Measurements from ENCODE around the gene SV2C.

SV2C gene

GRCh38 chr5:76384189-76384588 is 301.0 kb downstream of the SV2C start:
- ATAC-seq (replicated peaks; ENCODE audit: extremely low read depth, poor library complexity, severe bottlenecking) (peak; percentile 21), DNase-seq (ENCODE audit: low spot score in 2 of 2) (no peak)
- Mint-ChIP-seq H3K4me1 (peaks cover 42% of the 10 kb centered on the region), H3K9me3 (no peaks in the 10 kb centered on the region), H3K36me3 (ENCODE audit: insufficient read depth) (peaks cover 1% of the 10 kb centered on the region), H3K27ac (ENCODE audit: low read depth) (peak overlapping the region; percentile 63), H3K4me3 (peak overlapping the region; percentile 55), H3K27me3 (no peaks in the 10 kb centered on the region)

GRCh38 chr5:76384705-76385104 is 301.5 kb downstream of the SV2C start:
- Mint-ChIP-seq H3K27me3 (no peaks in the 10 kb centered on the region), H3K36me3 (ENCODE audit: insufficient read depth) (peaks cover 1% of the 10 kb centered on the region), H3K4me1 (peaks cover 41% of the 10 kb centered on the region), H3K9me3 (no peaks in the 10 kb centered on the region), H3K4me3 (no peak overlapping the region), H3K27ac (ENCODE audit: low read depth) (no peak overlapping the region)
- ATAC-seq (replicated peaks; ENCODE audit: extremely low read depth, poor library complexity, severe bottlenecking) = peak; percentile 66
- DNase-seq (ENCODE audit: low spot score in 2 of 2) = no peak

GRCh38 chr5:76385540-76385939 is 302.4 kb downstream of the SV2C start:
- Mint-ChIP-seq H3K36me3 (ENCODE audit: insufficient read depth) (peaks cover 1% of the 10 kb centered on the region), H3K27ac (ENCODE audit: low read depth) (no peak overlapping the region), H3K4me1 (peaks cover 45% of the 10 kb centered on the region), H3K9me3 (no peaks in the 10 kb centered on the region), H3K4me3 (no peak overlapping the region), H3K27me3 (no peaks in the 10 kb centered on the region)
- no peak for DNase-seq (ENCODE audit: low spot score in 2 of 2)
- ATAC-seq (replicated peaks; ENCODE audit: extremely low read depth, poor library complexity, severe bottlenecking) = no peak

- Mint-ChIP-seq H3K27ac (ENCODE audit: low read depth) (no peak overlapping the region), H3K27me3 (no peaks in the 10 kb centered on the region), H3K4me3 (no peak overlapping the region), H3K36me3 (ENCODE audit: insufficient read depth) (peaks cover 1% of the 10 kb centered on the region), H3K9me3 (no peaks in the 10 kb centered on the region), H3K4me1 (peaks cover 48% of the 10 kb centered on the region)
- ATAC-seq (replicated peaks; ENCODE audit: extremely low read depth, poor library complexity, severe bottlenecking) (no peak), DNase-seq (ENCODE audit: low spot score in 2 of 2) (no peak)
Observed at GRCh38 chr5:76386360-76386759, 303.2 kb downstream of the SV2C start.

- H3K36me3 Mint-ChIP-seq (ENCODE audit: insufficient read depth) = peaks cover under 1% of the 10 kb centered on the region
- H3K4me1 Mint-ChIP-seq = peaks cover 53% of the 10 kb centered on the region
- no peak overlapping the region for H3K4me3 Mint-ChIP-seq
- H3K27me3 Mint-ChIP-seq = no peaks in the 10 kb centered on the region
- no peak for ATAC-seq (replicated peaks; ENCODE audit: extremely low read depth, poor library complexity, severe bottlenecking)
- DNase-seq (ENCODE audit: low spot score in 2 of 2) = no peak
- H3K27ac Mint-ChIP-seq (ENCODE audit: low read depth) = no peak overlapping the region
- no peaks in the 10 kb centered on the region for H3K9me3 Mint-ChIP-seq
Observed at GRCh38 chr5:76388236-76388635, 305.1 kb downstream of the SV2C start.

GRCh38 chr5:76388791-76389512 is 305.8 kb downstream of the SV2C start:
- Mint-ChIP-seq H3K36me3 (ENCODE audit: insufficient read depth) (no peaks in the 10 kb centered on the region), H3K9me3 (no peaks in the 10 kb centered on the region), H3K4me1 (peaks cover 51% of the 10 kb centered on the region), H3K27ac (ENCODE audit: low read depth) (no peak overlapping the region), H3K27me3 (no peaks in the 10 kb centered on the region), H3K4me3 (no peak overlapping the region)
- ATAC-seq (replicated peaks; ENCODE audit: extremely low read depth, poor library complexity, severe bottlenecking) (no peak), DNase-seq (ENCODE audit: low spot score in 2 of 2) (no peak)

- H3K27me3 Mint-ChIP-seq = no peaks in the 10 kb centered on the region
- H3K36me3 Mint-ChIP-seq (ENCODE audit: insufficient read depth) = no peaks in the 10 kb centered on the region
- peaks cover 52% of the 10 kb centered on the region for H3K4me1 Mint-ChIP-seq
- no peak overlapping the region for H3K27ac Mint-ChIP-seq (ENCODE audit: low read depth)
- DNase-seq (ENCODE audit: low spot score in 2 of 2) (no peak), ATAC-seq (replicated peaks; ENCODE audit: extremely low read depth, poor library complexity, severe bottlenecking) (no peak)
- H3K4me3 Mint-ChIP-seq = no peak overlapping the region
- no peaks in the 10 kb centered on the region for H3K9me3 Mint-ChIP-seq
Observed at GRCh38 chr5:76389513-76390154, 306.5 kb downstream of the SV2C start.

- Mint-ChIP-seq H3K27ac (ENCODE audit: low read depth) (peak overlapping the region; percentile 61), H3K27me3 (no peaks in the 10 kb centered on the region), H3K4me3 (peak overlapping the region; percentile 23), H3K9me3 (no peaks in the 10 kb centered on the region), H3K4me1 (peaks cover 50% of the 10 kb centered on the region), H3K36me3 (ENCODE audit: insufficient read depth) (no peaks in the 10 kb centered on the region)
- DNase-seq (ENCODE audit: low spot score in 2 of 2) = no peak
- ATAC-seq (replicated peaks; ENCODE audit: extremely low read depth, poor library complexity, severe bottlenecking) = peak; percentile 38
Observed at GRCh38 chr5:76391014-76391413, 307.8 kb downstream of the SV2C start.

- Mint-ChIP-seq H3K9me3 (no peaks in the 10 kb centered on the region), H3K4me1 (peaks cover 50% of the 10 kb centered on the region), H3K27ac (ENCODE audit: low read depth) (peak overlapping the region; percentile 87), H3K36me3 (ENCODE audit: insufficient read depth) (no peaks in the 10 kb centered on the region), H3K4me3 (peak overlapping the region; percentile 32), H3K27me3 (no peaks in the 10 kb centered on the region)
- DNase-seq (ENCODE audit: low spot score in 2 of 2) (peak in 1 of 2 donors; percentile 25), ATAC-seq (replicated peaks; ENCODE audit: extremely low read depth, poor library complexity, severe bottlenecking) (peak; percentile 90)
Observed at GRCh38 chr5:76393035-76393680, 310.0 kb downstream of the SV2C start.

GRCh38 chr5:76397200-76397599 is 314.0 kb downstream of the SV2C start:
- no peaks in the 10 kb centered on the region for H3K9me3 Mint-ChIP-seq
- H3K27me3 Mint-ChIP-seq = no peaks in the 10 kb centered on the region
- H3K27ac Mint-ChIP-seq (ENCODE audit: low read depth) = no peak overlapping the region
- H3K36me3 Mint-ChIP-seq (ENCODE audit: insufficient read depth) = no peaks in the 10 kb centered on the region
- ATAC-seq (replicated peaks; ENCODE audit: extremely low read depth, poor library complexity, severe bottlenecking) (no peak), DNase-seq (ENCODE audit: low spot score in 2 of 2) (no peak)
- H3K4me3 Mint-ChIP-seq = no peak overlapping the region
- peaks cover 50% of the 10 kb centered on the region for H3K4me1 Mint-ChIP-seq

- no peaks in the 10 kb centered on the region for H3K27me3 Mint-ChIP-seq
- DNase-seq (ENCODE audit: low spot score in 2 of 2) = no peak
- H3K27ac Mint-ChIP-seq (ENCODE audit: low read depth) = no peak overlapping the region
- ATAC-seq (replicated peaks; ENCODE audit: extremely low read depth, poor library complexity, severe bottlenecking) = no peak
- peaks cover 39% of the 10 kb centered on the region for H3K4me1 Mint-ChIP-seq
- H3K4me3 Mint-ChIP-seq = no peak overlapping the region
- H3K36me3 Mint-ChIP-seq (ENCODE audit: insufficient read depth) = peaks cover 18% of the 10 kb centered on the region
- no peaks in the 10 kb centered on the region for H3K9me3 Mint-ChIP-seq
Observed at GRCh38 chr5:76399268-76399667, 316.1 kb downstream of the SV2C start.

GRCh38 chr5:76400466-76400865 is 317.3 kb downstream of the SV2C start:
- Mint-ChIP-seq H3K4me3 (no peak overlapping the region), H3K27me3 (no peaks in the 10 kb centered on the region), H3K27ac (ENCODE audit: low read depth) (peak overlapping the region; percentile 100), H3K4me1 (peaks cover 42% of the 10 kb centered on the region), H3K9me3 (no peaks in the 10 kb centered on the region), H3K36me3 (ENCODE audit: insufficient read depth) (peaks cover 23% of the 10 kb centered on the region)
- DNase-seq (ENCODE audit: low spot score in 2 of 2) (no peak), ATAC-seq (replicated peaks; ENCODE audit: extremely low read depth, poor library complexity, severe bottlenecking) (no peak)

GRCh38 chr5:76401801-76402250 is 318.6 kb downstream of the SV2C start:
- H3K4me1 Mint-ChIP-seq = peaks cover 56% of the 10 kb centered on the region
- H3K9me3 Mint-ChIP-seq = no peaks in the 10 kb centered on the region
- H3K36me3 Mint-ChIP-seq (ENCODE audit: insufficient read depth) = peaks cover 23% of the 10 kb centered on the region
- peak overlapping the region; percentile 100 for H3K27ac Mint-ChIP-seq (ENCODE audit: low read depth)
- no peak for ATAC-seq (replicated peaks; ENCODE audit: extremely low read depth, poor library complexity, severe bottlenecking)
- peak overlapping the region; percentile 98 for H3K4me3 Mint-ChIP-seq
- H3K27me3 Mint-ChIP-seq = no peaks in the 10 kb centered on the region
- no peak for DNase-seq (ENCODE audit: low spot score in 2 of 2)

All from central memory CD8-positive, alpha-beta T cell (primary cell).